A549 (cell line): ENCODE data around the gene MLLT10. TPM values are rescaled to one million over a fixed set of nuclear protein-coding genes. Genes with fewer than 3 reads are reported as not detected.
A peak's percentile ranks its signal among the peaks of the same experiment; 100 is the strongest.

Source experiments
- ATAC-seq, 2 experiments: fragments of 200-7000 bp in 1 of 2; fragments of >200 bp in 1 of 2; cut with Nextera tagmentation in 1 of 2; cut with Tn5 transposase in 1 of 2; 3 replicates each; pipeline versions ENCODE4 v1.8.0 to v1.9.1; 2018 to 2020; ENCODE audit warnings: mild to moderate bottlenecking in 1 of 2, moderate library complexity in 1 of 2
- CTCF ChIA-PET: fragments of 300-600 bp; sonication (Branson Sonifier 250); formaldehyde crosslinking; extraction: SDS; loops from one replicate; lab custom pipeline; 2021; ENCODE audit warnings: antibody characterized with exemption, inconsistent platforms; lab: Yijun Ruan, JAX
- POLR2A ChIA-PET: fragments of 350-600 bp; formaldehyde crosslinking; extraction: SDS; loops from one replicate; lab custom pipeline; 2021; ENCODE audit warnings: antibody characterized with exemption, inconsistent platforms; lab: Yijun Ruan, JAX
- DNase-seq, 2 experiments: peaks; one replicate each; pipeline versions ENCODE4 v3.0.0 to v3.0.0-alpha.2; 2011 to 2016; ENCODE audit warnings: low read depth in 1 of 2, low spot score in 1 of 2
- FAIRE-seq: peaks from 2 replicates; lab custom pipeline; 2011; peaks lifted over from hg19 to GRCh38; lab: Jason Lieb, UNC
- H3K27ac ChIP-seq, 2 experiments: fragments of >200 bp; sonication (Bioruptor Twin); formaldehyde crosslinking; 3 replicates each; pipeline ENCODE4 v1.5.1; 2016 to 2017
- H3K4me1 ChIP-seq: fragments of >200 bp; sonication (Bioruptor Twin); formaldehyde crosslinking; 3 replicates; pipeline ENCODE4 v1.6.1; 2016
- H3K4me2 ChIP-seq: fragments of >200 bp; sonication (Bioruptor Twin); formaldehyde crosslinking; 3 replicates; pipeline ENCODE4 v1.6.1; 2016
- H3K4me3 ChIP-seq: fragments of >200 bp; sonication (Bioruptor Twin); formaldehyde crosslinking; 3 replicates; pipeline ENCODE4 v1.5.1; 2016
- H3K9me3 ChIP-seq: fragments of >200 bp; sonication (Bioruptor Twin); formaldehyde crosslinking; 3 replicates; pipeline ENCODE4 v1.6.1; 2016
- CEBPB ChIP-seq, 2 experiments: fragments of >200 bp in 1 of 2; sonication (Bioruptor Twin) in 1 of 2; formaldehyde crosslinking in 1 of 2; IDR thresholded peaks; 2 replicates each; pipeline ENCODE4 v1.6.1; 2012 to 2016
- CHD2 ChIP-seq: fragments of 150-350 bp; IDR thresholded peaks from 2 replicates; pipeline ENCODE4 v1.6.1; 2014; ENCODE audit warnings: low read length; ENCODE audit not compliant: partially characterized antibody
- EHF ChIP-seq: fragments of 250-450 bp; sonication (Bioruptor Pico); IDR thresholded peaks from 2 replicates; pipeline ENCODE4 v1.5.0; 2020; ENCODE audit warnings: mild to moderate bottlenecking
- EHMT2 ChIP-seq: fragments of 200-600 bp; sonication (generic); IDR thresholded peaks from 2 replicates; pipeline ENCODE4 v1.6.1; 2016; ENCODE audit warnings: antibody characterized with exemption, low read depth, mild to moderate bottlenecking, moderate library complexity
- FOSB ChIP-seq: fragments of 250-450 bp; sonication (Bioruptor Pico); IDR thresholded peaks from 2 replicates; pipeline ENCODE4 v1.5.0; 2020; ENCODE audit warnings: mild to moderate bottlenecking, moderate library complexity
- FOSL2 ChIP-seq, 2 experiments: fragments of 450-650 bp in 1 of 2; fragments of >200 bp in 1 of 2; sonication (Bioruptor Twin) in 1 of 2; formaldehyde crosslinking; IDR thresholded peaks; 2 replicates each; pipeline versions ENCODE4 v1.5.0 to v1.6.1; 2016 to 2020; ENCODE audit warnings: mild to moderate bottlenecking in 1 of 2, moderate library complexity in 1 of 2
- GATA3 ChIP-seq: IDR thresholded peaks from 2 replicates; pipeline ENCODE4 v1.6.1; 2012; ENCODE audit warnings: borderline replicate concordance
- HOXB13 ChIP-seq: fragments of 250-450 bp; sonication (Bioruptor Pico); IDR thresholded peaks from 2 replicates; pipeline ENCODE4 v1.5.0; 2020; ENCODE audit warnings: low read depth, mild to moderate bottlenecking, moderate library complexity
- KDM1A ChIP-seq: fragments of 200-600 bp; sonication (generic); IDR thresholded peaks from 2 replicates; pipeline ENCODE4 v1.6.1; 2016; ENCODE audit warnings: low read depth, mild to moderate bottlenecking
- MAFK ChIP-seq: fragments of 450-650 bp; IDR thresholded peaks from 2 replicates; pipeline ENCODE4 v1.6.1; 2014; ENCODE audit not compliant: partially characterized antibody
- PHF8 ChIP-seq: fragments of 200-600 bp; sonication (generic); IDR thresholded peaks from 2 replicates; pipeline ENCODE4 v1.6.1; 2016; ENCODE audit warnings: low read depth, mild to moderate bottlenecking, antibody characterized with exemption, moderate library complexity, borderline replicate concordance
- RFX5 ChIP-seq: fragments of 450-650 bp; IDR thresholded peaks from 2 replicates; pipeline ENCODE4 v1.7.1; 2014; ENCODE audit warnings: antibody characterized with exemption, mild to moderate bottlenecking, moderate library complexity
- SREBF2 ChIP-seq: fragments of 450-650 bp; IDR thresholded peaks from 2 replicates; pipeline ENCODE4 v1.6.1; 2014; ENCODE audit warnings: mild to moderate bottlenecking, moderate library complexity
- TP53 ChIP-seq: fragments of 250-450 bp; sonication (Bioruptor Pico); IDR thresholded peaks from 2 replicates; pipeline ENCODE4 v1.5.0; 2021; ENCODE audit warnings: mild to moderate bottlenecking, moderate library complexity
- ZC3H11A ChIP-seq: fragments of 450-650 bp; IDR thresholded peaks from 2 replicates; pipeline ENCODE4 v1.6.1; 2014; ENCODE audit warnings: antibody characterized with exemption, mild to moderate bottlenecking
- ZNF302 ChIP-seq: fragments of 250-450 bp; sonication (Bioruptor Pico); IDR thresholded peaks from 2 replicates; pipeline ENCODE4 v1.9.0; 2021; ENCODE audit warnings: inconsistent platforms, mild to moderate bottlenecking, moderate library complexity
- ZSCAN20 ChIP-seq: fragments of 250-450 bp; sonication (Bioruptor Pico); IDR thresholded peaks from 2 replicates; pipeline ENCODE4 v1.8.0; 2022; ENCODE audit warnings: mild to moderate bottlenecking, moderate library complexity
- WGBS: methylation state at CpG from one replicate; pipeline ENCODE4 v1.1.6; 2017; ENCODE audit errors: missing lambda C conversion rate; 5-methylcytosine and 5-hydroxymethylcytosine counted together
- polyA plus RNA-seq, 4 experiments: library from polyadenylated mRNA; depleted of rRNA in 3 of 4; stranded (reverse); fragments of >200 nt; fragmentation: RNase III in 1 of 4; extraction: RNeasy Plus Mini Kit Qiagen cat#74134 plus additional on column Dnase treatment in 1 of 4; gene quantifications; 2 replicates in 3 of 4; 3 replicates in 1 of 4; pipeline ENCODE4 v1.2.3, GENCODE V29; 2011 to 2017
- TF ChIP-seq, protein P1 (sequence below): fragments of >200 bp; sonication (Bioruptor Twin); formaldehyde crosslinking; IDR thresholded peaks from 3 replicates; pipeline ENCODE4 v1.5.1; 2016
- TF ChIP-seq, protein P2 (sequence below): fragments of >200 bp; sonication (Bioruptor Twin); formaldehyde crosslinking; IDR thresholded peaks from 2 replicates; pipeline ENCODE4 v1.6.1; 2016

MLLT10 gene
- polyA plus RNA-seq, 2 of the 4 experiments (the other 2 are of a cell fraction) = 41.7 to 54.1 TPM

DNA sequence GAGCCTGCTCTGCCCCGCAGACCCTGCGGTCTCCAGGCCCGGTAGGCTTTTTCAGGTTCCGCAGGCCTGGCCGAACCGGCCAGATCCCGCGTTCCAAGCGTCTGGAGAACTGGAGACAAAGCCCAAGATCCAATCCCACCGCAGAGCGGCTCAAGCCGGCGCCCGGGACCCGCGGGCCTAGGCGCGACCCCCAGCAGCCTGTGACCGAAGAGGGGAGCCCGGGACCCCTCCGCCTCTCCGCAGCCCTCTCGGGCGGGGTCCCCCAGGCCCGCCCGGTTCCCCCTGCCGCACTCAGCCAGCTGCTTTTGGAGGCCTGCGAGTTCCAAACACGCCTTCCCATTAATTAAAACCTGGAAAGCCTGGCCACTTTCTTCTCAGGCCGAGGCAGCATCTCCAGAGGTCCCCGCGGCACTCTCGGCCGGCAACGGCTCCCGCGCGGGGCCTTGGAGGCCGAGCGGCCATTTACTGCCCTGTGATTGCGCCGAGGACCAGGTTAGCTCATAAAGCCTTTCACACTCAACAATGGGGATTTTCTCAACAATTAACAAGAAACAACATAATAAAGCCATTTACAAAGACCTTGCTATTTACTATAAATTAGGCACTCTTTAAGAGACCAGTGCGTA is 25.2 kb upstream of the MLLT10 start:
- H3K4me3 ChIP-seq = no peak overlapping the region
- H3K27ac ChIP-seq = peak overlapping the region in 1 of 2 experiments; percentile 11; a peak in 1 of 6 replicates
- FAIRE-seq (no peak), ATAC-seq (no peak), DNase-seq (no peak)
- POLR2A ChIA-PET = no interaction called here
- no peaks in the 10 kb centered on the region for H3K9me3 ChIP-seq
- H3K4me2 ChIP-seq = no peak overlapping the region
- WGBS = 96% methylated on average over 34 of the region's 43 CpGs
- TF ChIP-seq GATA3 = no peak
- TF ChIP-seq, protein P1, sequence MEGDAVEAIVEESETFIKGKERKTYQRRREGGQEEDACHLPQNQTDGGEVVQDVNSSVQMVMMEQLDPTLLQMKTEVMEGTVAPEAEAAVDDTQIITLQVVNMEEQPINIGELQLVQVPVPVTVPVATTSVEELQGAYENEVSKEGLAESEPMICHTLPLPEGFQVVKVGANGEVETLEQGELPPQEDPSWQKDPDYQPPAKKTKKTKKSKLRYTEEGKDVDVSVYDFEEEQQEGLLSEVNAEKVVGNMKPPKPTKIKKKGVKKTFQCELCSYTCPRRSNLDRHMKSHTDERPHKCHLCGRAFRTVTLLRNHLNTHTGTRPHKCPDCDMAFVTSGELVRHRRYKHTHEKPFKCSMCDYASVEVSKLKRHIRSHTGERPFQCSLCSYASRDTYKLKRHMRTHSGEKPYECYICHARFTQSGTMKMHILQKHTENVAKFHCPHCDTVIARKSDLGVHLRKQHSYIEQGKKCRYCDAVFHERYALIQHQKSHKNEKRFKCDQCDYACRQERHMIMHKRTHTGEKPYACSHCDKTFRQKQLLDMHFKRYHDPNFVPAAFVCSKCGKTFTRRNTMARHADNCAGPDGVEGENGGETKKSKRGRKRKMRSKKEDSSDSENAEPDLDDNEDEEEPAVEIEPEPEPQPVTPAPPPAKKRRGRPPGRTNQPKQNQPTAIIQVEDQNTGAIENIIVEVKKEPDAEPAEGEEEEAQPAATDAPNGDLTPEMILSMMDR = no peak
- no peak for TF ChIP-seq FOSL2 (IDR thresholded peaks at IDR 0.05)
- TF ChIP-seq FOSL2 (CRISPR knock-in tag; IDR thresholded peaks at IDR 0.05) = no peak
- TF ChIP-seq MAFK = no peak
- no peak for TF ChIP-seq ZNF302 (CRISPR knock-in tag)
- TF ChIP-seq FOSB = no peak
- TF ChIP-seq ZSCAN20 (CRISPR knock-in tag) = no peak
- TF ChIP-seq TP53 (CRISPR knock-in tag) = no peak
- CTCF ChIA-PET = interaction anchor here (1.6 kb wide), 1 partner anchor 11 kb away, joined by 4 read pairs; no protein-coding TSS in a partner anchor
- H3K4me1 ChIP-seq = peaks cover 47% of the 10 kb centered on the region

DNA sequence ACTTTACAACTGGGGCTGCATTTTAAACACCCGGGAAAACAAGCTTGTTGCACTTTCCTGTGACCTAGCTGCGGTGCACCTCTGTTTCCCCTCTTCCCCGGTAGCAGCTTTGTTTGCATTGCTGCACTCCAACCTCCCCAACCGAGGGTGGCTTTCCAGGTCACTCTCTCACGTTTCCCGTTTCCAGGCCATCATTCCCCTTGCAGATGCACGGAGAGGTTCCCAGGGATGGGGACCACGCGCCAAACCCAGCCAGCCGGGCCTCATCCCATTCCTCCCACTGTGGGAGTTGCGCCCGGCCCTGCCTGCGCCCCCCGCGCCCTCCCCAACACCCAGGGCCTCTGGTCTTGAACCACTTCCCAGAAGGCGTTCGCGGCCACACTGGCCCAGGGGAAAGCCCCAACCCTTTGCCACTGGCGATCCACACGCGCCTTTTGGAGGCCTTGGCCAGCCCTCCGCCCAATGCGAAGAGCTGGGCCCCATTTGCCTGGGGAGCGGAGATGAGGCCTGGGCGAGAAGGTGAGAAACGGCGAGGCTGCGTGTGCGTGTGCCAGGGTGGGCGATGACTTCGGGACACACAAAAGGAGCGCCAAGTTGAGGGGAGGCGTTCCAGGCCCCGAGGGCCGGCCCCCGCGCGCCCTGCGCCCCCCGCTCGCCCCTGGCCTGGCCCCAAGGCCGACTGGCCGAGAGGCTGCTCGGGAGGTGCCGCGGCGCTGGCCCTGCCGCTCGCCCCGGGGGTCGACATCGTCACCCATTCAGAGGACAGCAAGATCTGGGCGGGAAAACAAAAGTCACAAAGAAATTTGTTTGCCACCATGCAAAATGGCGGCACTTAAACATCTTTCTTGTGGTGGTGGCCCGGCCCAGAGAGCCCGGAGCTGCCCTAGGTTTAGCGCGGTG is 24.4 kb upstream of the MLLT10 start:
- no peak overlapping the region for H3K4me3 ChIP-seq
- DNase-seq (no peak), FAIRE-seq (no peak), ATAC-seq (no peak)
- H3K27ac ChIP-seq = no peak overlapping the region
- TF ChIP-seq EHF (CRISPR knock-in tag) (no peak), CEBPB (IDR thresholded peaks at IDR 0.05) (no peak), ZC3H11A (no peak), EHMT2 (no peak), ZNF302 (CRISPR knock-in tag) (no peak), CHD2 (no peak), FOSL2 (IDR thresholded peaks at IDR 0.05) (no peak), FOSL2 (CRISPR knock-in tag; IDR thresholded peaks at IDR 0.05) (no peak), HOXB13 (CRISPR knock-in tag) (no peak), KDM1A (no peak), SREBF2 (no peak), RFX5 (no peak), MAFK (no peak), TP53 (CRISPR knock-in tag) (no peak), PHF8 (no peak)
- TF ChIP-seq, protein P2, sequence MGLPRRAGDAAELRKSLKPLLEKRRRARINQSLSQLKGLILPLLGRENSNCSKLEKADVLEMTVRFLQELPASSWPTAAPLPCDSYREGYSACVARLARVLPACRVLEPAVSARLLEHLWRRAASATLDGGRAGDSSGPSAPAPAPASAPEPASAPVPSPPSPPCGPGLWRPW = no peak
- H3K9me3 ChIP-seq = no peaks in the 10 kb centered on the region
- no peak overlapping the region for H3K4me2 ChIP-seq
- CTCF ChIA-PET = interaction anchor here (1.6 kb wide), 1 partner anchor 12 kb away, joined by 4 read pairs; no protein-coding TSS in a partner anchor
- WGBS = 95% methylated on average over 48 of the region's 58 CpGs
- peaks cover 53% of the 10 kb centered on the region for H3K4me1 ChIP-seq
- POLR2A ChIA-PET = no interaction called here
